Heart left ventricle (tissue), 16 donors: Measurements from ENCODE around the gene NPHS1. TPM values are rescaled to one million over a fixed set of nuclear protein-coding genes. Genes with fewer than 3 reads are reported as not detected.

Experiments
- ATAC-seq, 4 donors: fragments of 200-7000 bp; cut with Tn5 transposase; one replicate each; pipeline ENCODE4 v1.9.1; 2020 to 2022; ENCODE audit warnings: moderate library complexity in 4 of 4, mild to moderate bottlenecking in 3 of 4, moderate number of reproducible peaks in 1 of 4
- DNase-seq, 5 donors: peaks; one replicate each; pipeline ENCODE4 v3.0.0-alpha.2; 2020
- H3K27ac ChIP-seq, 12 donors: fragments of 200-600 bp; sonication (generic) in 4 of 12; one replicate each; pipeline versions ENCODE4 v1.5.0 to v1.8.0; 2016 to 2022; ENCODE audit warnings: mild to moderate bottlenecking in 2 of 12
- H3K27me3 ChIP-seq, 9 donors: fragments of 200-600 bp; sonication (generic) in 2 of 9; one replicate each; pipeline versions ENCODE4 v1.5.1 to v1.8.0; 2016 to 2022; ENCODE audit warnings: mild to moderate bottlenecking in 3 of 9
- H3K36me3 ChIP-seq, 9 donors: fragments of 200-600 bp; sonication (generic) in 2 of 9; one replicate each; pipeline versions ENCODE4 v1.5.0 to v1.8.0; 2018 to 2022; ENCODE audit warnings: mild to moderate bottlenecking in 2 of 9
- H3K4me1 ChIP-seq, 12 donors: fragments of 200-600 bp; sonication (generic) in 4 of 12; one replicate each; pipeline versions ENCODE4 v1.5.0 to v1.8.0; 2016 to 2022; ENCODE audit warnings: mild to moderate bottlenecking in 3 of 12
- H3K4me3 ChIP-seq, 12 donors: fragments of 200-600 bp; sonication (generic) in 4 of 12; one replicate each; pipeline versions ENCODE4 v1.5.0 to v1.8.0; 2017 to 2022; ENCODE audit warnings: mild to moderate bottlenecking in 9 of 12, moderate library complexity in 4 of 12
- H3K9me3 ChIP-seq, 12 donors: fragments of 200-600 bp; sonication (generic) in 4 of 12; one replicate each; pipeline versions ENCODE4 v1.5.0 to v1.8.0; 2016 to 2022; ENCODE audit warnings: mild to moderate bottlenecking in 1 of 12
- POLR2A ChIP-seq, 2 donors: fragments of 450-650 bp; IDR thresholded peaks; one replicate each; pipeline ENCODE4 v1.6.1; 2017; ENCODE audit warnings: antibody characterized with exemption in 2 of 2, mild to moderate bottlenecking in 2 of 2, moderate library complexity in 2 of 2
- WGBS, 4 donors: extraction: QIAGEN DNeasy Blood & Tissue Kit in 2 of 4; methylation state at CpG; one replicate each; pipeline versions ENCODE4 v1.1.5 to v1.1.7; 2013 to 2018; 5-methylcytosine and 5-hydroxymethylcytosine counted together
- intact Hi-C, 10 donors: fragments of 100-400 bp; cut with DNase I; formaldehyde crosslinking; loops; one replicate each; pipeline versions ENCODE4 v1.11.1 to v1.14.2; 2022
- polyA plus RNA-seq, 2 donors: library from polyadenylated mRNA; stranded (reverse); fragments of 200-250 nt; gene quantifications; one replicate each; pipeline ENCODE4 v1.2.3, GENCODE V29; 2013
- total RNA-seq, 9 donors: library from RNA; depleted of rRNA in 2 of 9; stranded (reverse); fragments of >200 nt in 2 of 9; fragmentation: NEBNext Ultra II Directional in 3 of 9; extraction: Animal tissue kit (Norgen Biotek cat#: 25700) in 3 of 9; gene quantifications; one replicate each; pipeline versions ENCODE4 v1.1.0 to v1.2.4, GENCODE V29; 2016 to 2023
- TF ChIP-seq, protein P1 (sequence below), 12 donors: fragments of 200-600 bp; sonication (generic) in 4 of 12; IDR thresholded peaks; one replicate each; pipeline versions ENCODE4 v1.5.0 to v1.8.0; 2018 to 2022; ENCODE audit warnings: antibody characterized with exemption in 12 of 12, mild to moderate bottlenecking in 5 of 12
- donor health status: ischemic (EF 13 %, LVEDD 7.1; RV severe dilation, severe dysfunction).
- donor health status: healthy with polysubstance abuse.
- donor health status: DM: no; HTN: yes; CAD: no.
- donor health status: DM: no; HTN: no; CAD: no.
- donor health status: ischemic (EF 25% LVEDD 6.9; RV normal size, moderate dysfunction).
- donor health status: ischemic (EF 25% LVEDD 5.7; RV mildly dilated, moderate dysfunction).
- donor health status: healthy.
- donor health status: DM: yes; HTN: yes; CAD: no.
- donor health status: ischemic (EF 35%, LVEDD 5.7; RV mildly dilated, moderate dysfunction).
- donor health status: nonischemic (EF 11% LVEDD 7.7; RV severe dilation, severe dysfunction).
- donor health status: DM: yes; HTN: yes; CAD: no.
- donor health status: PGD.
- donor health status: ischemic (EF 29% LVEDD 5.4; RV normal size, mild dysfunction).
- donor health status: nonischemic (EF 23%, LVEDD 6.1; RV moderate dilation, normal function).

Gene NPHS1
- total and polyA plus RNA-seq, 11 donors: 1.0 TPM; not detected in 10

DNA sequence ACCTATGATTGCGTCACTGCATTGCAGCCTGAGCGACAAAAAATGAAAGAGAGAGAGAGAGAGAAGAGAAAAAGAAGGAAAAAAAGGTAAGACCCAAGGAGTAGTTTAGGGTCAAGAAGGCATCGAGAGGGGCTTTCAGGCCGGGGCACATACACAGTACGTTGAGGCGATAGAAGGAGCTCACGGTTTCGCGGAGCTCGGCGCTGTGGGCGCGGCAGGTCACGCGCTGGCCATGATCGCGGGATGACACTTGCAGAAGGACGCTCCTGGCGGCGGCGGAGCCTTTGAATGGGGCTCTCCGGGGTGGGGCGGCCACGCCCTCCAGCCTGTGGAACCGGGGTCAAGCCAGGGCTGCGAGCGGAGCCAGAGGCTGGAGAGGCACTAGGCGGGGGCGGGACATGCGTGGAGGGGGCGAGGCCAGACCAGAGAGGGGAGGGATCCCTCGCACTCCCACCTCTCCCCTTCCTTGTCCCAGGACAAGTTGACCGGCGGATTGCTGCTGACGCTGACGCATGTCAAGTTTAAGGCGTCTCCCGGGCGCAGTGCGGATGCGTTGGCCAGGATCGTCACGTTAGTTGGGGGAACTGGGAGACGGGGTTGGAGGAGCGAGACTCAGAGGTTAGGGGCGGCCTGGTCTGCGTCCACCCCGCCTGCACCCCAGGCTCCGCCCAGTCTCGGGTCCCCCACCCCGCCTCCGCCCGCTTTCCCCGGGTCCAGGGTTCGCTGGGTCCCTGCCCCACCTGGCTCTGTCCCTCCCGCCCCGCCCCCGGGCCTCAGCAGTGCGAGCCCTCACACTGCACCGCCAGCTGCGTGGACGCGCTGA, 6.9 kb downstream of the NPHS1 start:
- 3 to 6% (median 5%) methylated on average over 39 to 63 of the region's 63 CpGs for WGBS, 4 donors
- TF ChIP-seq, protein P1, sequence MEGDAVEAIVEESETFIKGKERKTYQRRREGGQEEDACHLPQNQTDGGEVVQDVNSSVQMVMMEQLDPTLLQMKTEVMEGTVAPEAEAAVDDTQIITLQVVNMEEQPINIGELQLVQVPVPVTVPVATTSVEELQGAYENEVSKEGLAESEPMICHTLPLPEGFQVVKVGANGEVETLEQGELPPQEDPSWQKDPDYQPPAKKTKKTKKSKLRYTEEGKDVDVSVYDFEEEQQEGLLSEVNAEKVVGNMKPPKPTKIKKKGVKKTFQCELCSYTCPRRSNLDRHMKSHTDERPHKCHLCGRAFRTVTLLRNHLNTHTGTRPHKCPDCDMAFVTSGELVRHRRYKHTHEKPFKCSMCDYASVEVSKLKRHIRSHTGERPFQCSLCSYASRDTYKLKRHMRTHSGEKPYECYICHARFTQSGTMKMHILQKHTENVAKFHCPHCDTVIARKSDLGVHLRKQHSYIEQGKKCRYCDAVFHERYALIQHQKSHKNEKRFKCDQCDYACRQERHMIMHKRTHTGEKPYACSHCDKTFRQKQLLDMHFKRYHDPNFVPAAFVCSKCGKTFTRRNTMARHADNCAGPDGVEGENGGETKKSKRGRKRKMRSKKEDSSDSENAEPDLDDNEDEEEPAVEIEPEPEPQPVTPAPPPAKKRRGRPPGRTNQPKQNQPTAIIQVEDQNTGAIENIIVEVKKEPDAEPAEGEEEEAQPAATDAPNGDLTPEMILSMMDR (IDR thresholded peaks at IDR 0.05): no peak
- TF ChIP-seq POLR2A (IDR thresholded peaks at IDR 0.05): no peak
- Histone ChIP-seq H3K27me3 (peaks cover 30 to 85% (median 67%) of the 10 kb centered on the region in 9 donors), H3K4me3 (peak overlapping the region in 10 of 12 donors; percentile 2 to 34 (median 22)), H3K9me3 (no peaks in the 10 kb centered on the region), H3K4me1 (peaks cover 0 to 21% (median 7%) of the 10 kb centered on the region in 12 donors), H3K27ac (no peak overlapping the region), H3K36me3 (no peaks in the 10 kb centered on the region)
- intact Hi-C loops: no loop called here
- ATAC-seq (peak in 3 of 4 donors; percentile 22 to 53 (median 46)), DNase-seq (no peak)

GRCh38 chr19:35844482-35845214, 7.7 kb downstream of the NPHS1 start:
- no peaks in the 10 kb centered on the region for H3K9me3 ChIP-seq
- no peaks in the 10 kb centered on the region for H3K36me3 ChIP-seq
- DNase-seq (no peak), ATAC-seq (no peak)
- peaks cover 28 to 77% (median 62%) of the 10 kb centered on the region in 9 donors for H3K27me3 ChIP-seq
- TF ChIP-seq POLR2A (IDR thresholded peaks at IDR 0.05): no peak
- TF ChIP-seq, protein P1 (IDR thresholded peaks at IDR 0.05): no peak
- no peak overlapping the region for H3K27ac ChIP-seq
- intact Hi-C loops: no loop called here
- 57 to 63% (median 60%) methylated on average over 16 of the region's 16 CpGs for WGBS, 4 donors
- H3K4me1 ChIP-seq: peaks cover 0 to 21% (median 7%) of the 10 kb centered on the region in 12 donors
- H3K4me3 ChIP-seq: peak overlapping the region in 2 of 12 donors; percentile 24 to 34

GRCh38 chr19:35843676-35844481, 8.4 kb downstream of the NPHS1 start:
- no peaks in the 10 kb centered on the region for H3K36me3 ChIP-seq
- peaks cover 0 to 7% (median under 1%) of the 10 kb centered on the region in 12 donors for H3K9me3 ChIP-seq
- ATAC-seq (peak in 2 of 4 donors; percentile 14 to 29), DNase-seq (peak in 1 of 5 donors; percentile 33)
- H3K27me3 ChIP-seq: peaks cover 25 to 73% (median 54%) of the 10 kb centered on the region in 9 donors
- TF ChIP-seq, protein P1 (IDR thresholded peaks at IDR 0.05): no peak
- no peak for TF ChIP-seq POLR2A (IDR thresholded peaks at IDR 0.05)
- intact Hi-C loops: no loop called here
- peaks cover 0 to 21% (median 7%) of the 10 kb centered on the region in 12 donors for H3K4me1 ChIP-seq
- no peak overlapping the region for H3K4me3 ChIP-seq
- WGBS, 4 donors: 6 to 12% (median 9%) methylated on average over 32 to 42 of the region's 42 CpGs
- H3K27ac ChIP-seq: no peak overlapping the region
